GM06990 (cell line): ENCODE data around the gene SOS2.

Source experiments
- DNase-seq: peaks from one replicate; pipeline ENCODE4 v3.0.0-alpha.2; 2011; ENCODE audit not compliant: insufficient read length; ENCODE audit errors: extremely low read depth
- H3K27me3 ChIP-seq: replicated peaks from 2 replicates; pipeline ENCODE4 v1.6.0; 2011; ENCODE audit warnings: low read length; ENCODE audit not compliant: control insufficient read depth, insufficient read depth
- H3K36me3 ChIP-seq: 2 replicates; pipeline ENCODE4 v1.5.1; 2011; ENCODE audit warnings: low read length; ENCODE audit not compliant: control insufficient read depth, insufficient read depth
- H3K4me3 ChIP-seq: replicated peaks from 2 replicates; pipeline ENCODE4 v1.5.1; 2011; ENCODE audit warnings: low read depth, mild to moderate bottlenecking, control low read depth, low read length
- CTCF ChIP-seq: IDR thresholded peaks from 2 replicates; pipeline ENCODE4 v1.5.1; 2011; ENCODE audit warnings: low read length, control low read depth, mild to moderate bottlenecking, inconsistent platforms; ENCODE audit not compliant: insufficient read depth, poor library complexity, severe bottlenecking

SOS2 gene

GRCh38 chr14:50116181-50116956, 115.0 kb downstream of the SOS2 start, which contains the start of gene VCPKMT:
TSS of gene VCPKMT (minus strand) at chr14:50116572. CDS start at chr14:50116552, 20 bp downstream.
- DNase-seq = peak; percentile 97
- Histone ChIP-seq H3K36me3 (peaks cover 9% of the 10 kb centered on the region), H3K4me3 (peak within 1 kb of the TSS; percentile 80)

GRCh38 chr14:50113381-50114035, 117.9 kb downstream of the SOS2 start:
- peak; percentile 80 for DNase-seq
- Histone ChIP-seq H3K4me3 (peak overlapping the region; percentile 46), H3K36me3 (peaks cover 10% of the 10 kb centered on the region), H3K27me3 (no peaks in the 10 kb centered on the region)
- no peak for TF ChIP-seq CTCF

More at GRCh38 chr14:50116181-50116956, 115.0 kb downstream of the SOS2 start, which contains the start of gene VCPKMT:
- H3K27me3 ChIP-seq = no peaks in the 10 kb centered on the region
- TF ChIP-seq CTCF = no peak

GRCh38 chr14:50110323-50111037, 120.9 kb downstream of the SOS2 start:
- no peak overlapping the region for H3K4me3 ChIP-seq
- no peaks in the 10 kb centered on the region for H3K27me3 ChIP-seq
- H3K36me3 ChIP-seq = peaks cover 13% of the 10 kb centered on the region
- no peak for DNase-seq
- no peak for TF ChIP-seq CTCF

GRCh38 chr14:50109342-50109741, 122.0 kb downstream of the SOS2 start:
- Histone ChIP-seq H3K4me3 (no peak overlapping the region), H3K27me3 (no peaks in the 10 kb centered on the region), H3K36me3 (peaks cover 10% of the 10 kb centered on the region)
- TF ChIP-seq CTCF = no peak
- DNase-seq = no peak

GRCh38 chr14:50107850-50108249, 123.5 kb downstream of the SOS2 start:
- DNase-seq = no peak
- H3K27me3 ChIP-seq = no peaks in the 10 kb centered on the region
- H3K36me3 ChIP-seq = peaks cover 10% of the 10 kb centered on the region
- no peak for TF ChIP-seq CTCF
- H3K4me3 ChIP-seq = no peak overlapping the region
